ENCODE measurements around the gene SRR.
"Not testable (repeated sequence)": the region's sequence is repeated elsewhere in the genome, so short reads cannot be mapped to it uniquely, and the experiment has no call there.

Gene SRR, protein sequence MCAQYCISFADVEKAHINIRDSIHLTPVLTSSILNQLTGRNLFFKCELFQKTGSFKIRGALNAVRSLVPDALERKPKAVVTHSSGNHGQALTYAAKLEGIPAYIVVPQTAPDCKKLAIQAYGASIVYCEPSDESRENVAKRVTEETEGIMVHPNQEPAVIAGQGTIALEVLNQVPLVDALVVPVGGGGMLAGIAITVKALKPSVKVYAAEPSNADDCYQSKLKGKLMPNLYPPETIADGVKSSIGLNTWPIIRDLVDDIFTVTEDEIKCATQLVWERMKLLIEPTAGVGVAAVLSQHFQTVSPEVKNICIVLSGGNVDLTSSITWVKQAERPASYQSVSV

DNA sequence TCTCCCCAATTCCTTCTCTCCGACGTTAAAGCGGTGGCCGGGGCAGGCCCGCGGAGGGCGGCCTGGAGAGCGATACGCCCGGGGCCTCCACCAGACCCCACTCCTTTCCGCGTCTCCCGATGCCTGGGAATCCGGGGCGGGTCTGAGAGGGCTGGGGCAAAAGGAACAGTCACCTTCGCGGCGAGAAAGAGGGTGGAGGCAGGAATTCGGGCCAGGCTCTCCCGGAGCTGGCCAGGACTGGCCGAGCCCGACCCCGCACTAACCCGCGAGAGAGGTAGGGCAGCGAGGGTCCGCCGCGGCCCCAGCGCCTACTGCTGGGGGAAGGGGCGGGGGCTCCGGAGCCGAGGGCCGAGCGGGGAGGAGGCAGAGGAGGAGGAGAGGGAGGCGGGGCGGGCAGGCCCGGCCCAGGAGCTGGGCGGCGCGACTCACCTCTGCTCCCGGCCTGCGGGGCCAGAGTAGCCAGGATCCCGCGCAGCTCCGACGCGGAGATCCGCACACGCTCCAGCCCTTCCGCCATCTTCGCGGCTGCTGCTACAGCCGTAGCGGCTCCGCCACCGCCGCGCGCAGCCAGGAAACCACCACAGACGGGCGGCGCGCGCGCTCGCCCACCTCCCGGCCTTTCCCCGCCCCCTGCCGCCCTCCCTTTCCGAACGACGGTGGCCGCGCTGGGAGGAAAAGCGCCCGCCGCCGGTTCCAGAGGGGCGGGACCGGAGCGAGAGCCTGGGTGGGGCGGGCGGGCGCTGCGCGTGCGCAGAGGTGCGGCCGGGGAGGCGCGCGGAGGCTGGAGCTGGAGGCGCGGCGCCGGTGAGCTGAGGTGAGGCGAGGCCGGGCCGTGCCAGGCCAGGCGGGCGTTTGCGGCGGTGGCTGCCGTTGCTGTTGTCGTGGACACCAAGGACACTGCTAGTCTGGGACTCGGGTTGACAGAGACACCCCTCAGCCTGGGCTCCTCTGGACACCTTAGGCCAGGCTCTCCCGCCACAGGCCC, at the start of gene SRR, which contains the start of gene SMG6:
Gene SRR, plus strand, starts transcription at position 747 of the 985 bp plus-strand sequence. CDS start 11,611 bp downstream, outside the sequence.
Gene SMG6, minus strand, starts transcription at position 582 of the 985 bp plus-strand sequence. Its CDS starts 65 bp downstream, at position 517.
- DNase-seq (ENCODE audit: low read depth, low spot score) = peak; percentile 95

DNA sequence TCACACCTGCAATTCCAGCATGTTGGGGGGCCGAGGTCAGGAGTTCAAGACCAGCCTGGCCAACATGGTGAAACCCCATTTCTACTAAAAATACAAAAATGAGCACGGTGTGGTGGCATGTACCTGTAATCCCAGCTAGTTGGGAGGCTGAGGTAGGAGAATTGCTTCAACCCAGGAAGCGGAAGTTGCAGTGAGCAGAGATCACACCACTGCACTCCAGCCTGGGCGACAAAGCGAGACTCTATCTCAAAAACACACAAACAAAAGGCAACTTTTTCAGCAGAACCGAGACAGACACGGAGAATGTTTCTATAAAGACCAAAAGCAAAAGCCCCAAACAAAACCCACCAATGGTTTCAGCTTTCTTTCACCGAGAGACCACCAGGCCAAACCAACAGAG, 44.9 kb upstream of the SRR start:
- DNase-seq (ENCODE audit: low read depth, low spot score) = not testable (repeated sequence)

DNA sequence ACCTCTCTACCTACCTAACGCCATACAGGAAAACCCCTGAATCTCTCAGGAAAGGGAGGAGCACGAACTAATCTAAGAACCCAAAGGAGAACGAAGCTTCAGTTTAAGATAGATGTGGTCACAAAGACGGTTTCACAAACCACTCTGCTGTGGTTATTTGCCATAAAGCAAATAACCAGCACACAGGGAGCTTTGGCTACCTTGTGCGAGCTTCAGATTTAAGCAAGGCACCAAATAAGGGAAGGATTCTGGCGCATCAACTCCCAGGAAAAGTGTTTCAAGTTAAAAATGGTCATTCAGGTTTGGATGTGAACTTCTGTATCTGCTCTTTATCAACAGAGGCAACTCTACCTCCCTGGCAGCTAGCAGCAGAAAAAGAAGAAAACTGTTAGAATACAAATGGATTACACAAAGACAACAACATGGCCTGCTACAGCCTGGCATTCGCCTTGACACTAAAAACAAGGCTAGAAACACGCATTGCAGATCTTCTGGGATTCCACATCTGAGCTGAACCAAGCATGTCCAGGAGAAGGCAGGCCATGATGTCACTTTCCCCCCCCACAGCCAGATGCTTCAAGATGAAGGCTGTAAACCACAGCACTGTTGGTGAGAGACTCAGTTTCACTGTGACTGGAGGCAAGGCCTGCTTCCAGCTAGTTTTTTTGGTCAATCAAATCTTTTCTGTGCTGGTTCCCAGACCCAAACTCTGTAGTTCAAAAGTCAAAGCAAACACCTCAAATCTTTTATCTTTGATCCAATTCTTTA, 43.8 kb upstream of the SRR start:
- DNase-seq (ENCODE audit: low read depth, low spot score) = no peak

DNA sequence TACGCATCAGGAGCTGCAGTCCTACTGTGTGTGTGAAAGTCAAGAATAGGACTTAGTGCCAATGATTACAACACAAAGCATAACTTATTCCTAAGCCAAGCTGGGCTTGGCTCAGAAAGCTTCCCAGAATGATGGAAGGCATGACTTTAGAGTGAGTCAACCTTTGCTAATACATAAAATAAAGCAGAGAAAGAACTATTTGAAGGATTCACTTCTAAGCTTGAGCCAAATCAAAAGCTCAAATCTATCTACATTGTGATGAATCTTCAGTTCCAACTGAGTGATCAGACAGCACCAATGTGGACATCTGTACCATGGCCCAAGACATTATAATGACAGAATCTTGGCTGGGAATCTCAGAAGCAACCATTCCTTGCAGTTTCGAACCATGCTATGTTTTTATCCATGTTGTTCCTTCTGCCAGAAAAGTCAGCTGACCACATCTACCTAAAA, 41.6 kb upstream of the SRR start:
- DNase-seq (ENCODE audit: low read depth, low spot score) = no peak

DNA sequence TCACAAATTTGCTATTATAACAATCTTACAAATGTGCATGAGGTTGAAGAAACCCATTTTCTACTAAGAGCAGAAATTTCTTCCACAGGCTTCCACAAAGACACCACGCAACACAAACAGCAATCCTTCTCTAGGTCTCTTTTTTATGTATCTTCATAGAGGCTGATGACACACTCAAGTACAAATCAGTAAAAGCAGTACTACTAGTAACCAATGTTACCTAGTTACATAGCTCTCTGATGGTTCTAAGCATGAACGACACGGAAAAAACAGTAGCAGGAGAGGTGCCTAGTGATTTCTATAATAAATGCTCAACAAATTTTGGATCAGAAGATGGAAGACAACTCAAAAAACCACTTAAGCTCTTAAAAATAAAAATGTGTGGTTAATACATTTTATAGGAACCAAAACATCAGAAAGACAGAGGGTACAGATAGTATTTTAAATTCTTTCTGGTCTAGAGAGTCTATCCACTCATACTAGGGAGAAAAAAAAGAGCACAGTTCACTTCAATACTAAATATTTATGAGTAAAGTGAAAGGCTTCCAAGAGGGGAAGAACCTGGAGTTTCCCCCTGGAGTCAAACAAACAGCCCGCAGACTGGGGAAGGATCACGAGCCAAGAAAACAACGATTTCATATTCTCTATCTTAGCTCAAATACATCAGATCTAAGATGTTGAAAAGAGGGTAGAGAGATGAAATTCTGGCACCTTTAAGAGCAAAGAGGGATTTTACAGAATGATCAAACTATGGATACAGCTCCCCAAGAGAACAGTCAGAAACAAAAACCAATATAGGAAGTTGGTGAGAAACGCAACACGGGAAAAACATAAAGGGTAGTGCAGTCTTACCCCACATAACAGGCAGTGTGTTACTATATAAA, 40.3 kb upstream of the SRR start:
- DNase-seq (ENCODE audit: low read depth, low spot score) = no peak

DNA sequence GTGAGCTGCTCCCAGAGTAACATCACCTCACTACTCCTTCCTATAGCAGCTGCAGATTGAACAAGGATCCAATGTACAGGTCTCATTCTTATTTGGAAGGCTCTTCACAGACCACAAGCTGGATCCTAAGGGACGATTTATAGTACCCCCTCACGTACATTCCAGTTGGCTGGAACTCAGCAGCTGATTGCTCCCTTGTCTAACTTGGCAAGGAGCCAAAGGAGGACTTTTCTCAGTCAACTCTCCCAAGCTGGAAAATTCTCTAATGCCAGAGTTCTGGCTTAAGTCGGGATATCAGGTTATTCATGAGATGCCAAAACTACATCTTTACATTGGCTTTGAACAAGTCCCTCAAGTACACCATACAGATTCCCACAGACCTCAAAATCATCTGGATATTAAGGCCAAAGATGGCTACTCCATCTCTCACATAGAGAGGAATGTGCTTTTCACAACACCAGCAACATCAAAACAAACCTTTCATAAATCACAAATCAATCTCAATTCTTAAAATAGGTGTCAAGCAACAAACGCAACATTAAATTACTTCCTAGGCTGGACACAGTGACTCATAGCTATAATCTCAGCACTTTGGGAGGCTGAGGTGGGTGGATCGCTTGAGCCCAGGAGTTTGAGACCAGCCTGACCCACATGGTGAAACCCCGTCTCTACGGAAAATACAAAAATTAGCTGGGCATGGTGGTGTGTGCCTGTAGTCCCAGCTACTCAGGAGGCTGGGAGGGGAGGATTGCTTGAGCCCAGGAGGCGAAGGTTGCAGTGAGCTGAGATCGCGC, 39.5 kb upstream of the SRR start:
- DNase-seq (ENCODE audit: low read depth, low spot score) = no peak

DNA sequence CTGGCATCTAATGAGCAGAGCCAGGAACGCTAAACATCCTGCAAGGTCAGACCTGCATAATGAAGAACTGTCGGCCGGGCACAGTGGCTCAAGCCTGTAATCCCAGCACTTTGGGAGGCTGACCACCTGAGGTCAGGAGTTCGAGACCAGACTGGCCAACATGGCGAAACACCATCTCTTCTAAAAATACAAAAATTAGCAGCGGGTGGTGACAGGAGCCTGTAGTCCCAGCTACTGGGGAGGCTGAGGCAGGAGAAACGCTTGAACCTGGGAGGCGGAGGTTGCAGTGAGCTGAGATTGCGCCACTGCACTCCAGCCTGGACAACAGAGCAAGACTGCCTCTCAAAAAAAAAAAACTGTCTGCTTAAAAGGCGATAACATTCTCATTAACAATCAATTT, 38.6 kb upstream of the SRR start:
- not testable (repeated sequence) for DNase-seq (ENCODE audit: low read depth, low spot score)

DNA sequence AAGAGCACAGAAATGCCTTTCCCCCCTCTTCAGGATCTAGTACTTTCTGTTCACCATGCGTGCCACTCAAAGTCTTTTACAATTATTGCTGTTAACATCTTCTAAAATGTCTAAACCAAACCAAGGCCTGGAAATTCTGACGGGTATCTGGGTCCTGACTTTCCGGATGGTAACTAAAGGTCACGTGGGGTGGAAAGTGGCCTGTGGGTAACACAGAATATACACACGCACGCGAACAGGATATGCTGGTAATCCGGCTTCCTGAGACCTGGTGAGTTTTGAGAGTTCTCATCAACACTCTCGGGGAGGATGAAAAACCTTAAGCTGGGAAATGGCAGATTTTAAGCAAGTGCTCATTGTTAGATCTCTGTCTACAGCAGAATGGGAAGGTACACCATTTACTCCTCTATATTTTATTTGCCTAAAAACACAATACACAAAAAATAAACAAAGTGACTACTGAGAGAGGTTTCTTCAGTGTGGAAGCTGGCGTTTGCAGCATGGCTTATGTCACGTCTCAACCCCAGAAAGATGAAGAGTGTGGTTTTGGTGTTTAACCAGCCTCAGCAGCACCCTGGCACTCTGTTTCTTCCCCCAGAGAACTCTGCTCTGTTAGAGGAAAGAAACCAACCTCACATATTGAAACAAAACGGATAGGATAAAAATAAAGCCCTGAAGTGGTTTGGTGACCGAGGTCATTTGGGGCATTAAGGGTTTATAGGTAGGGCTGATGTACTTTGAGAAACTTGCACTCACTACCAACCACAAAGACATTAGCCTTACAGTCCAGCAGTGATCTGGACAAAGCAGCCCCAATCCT, 37.5 kb upstream of the SRR start:
- DNase-seq (ENCODE audit: low read depth, low spot score) = no peak

DNA sequence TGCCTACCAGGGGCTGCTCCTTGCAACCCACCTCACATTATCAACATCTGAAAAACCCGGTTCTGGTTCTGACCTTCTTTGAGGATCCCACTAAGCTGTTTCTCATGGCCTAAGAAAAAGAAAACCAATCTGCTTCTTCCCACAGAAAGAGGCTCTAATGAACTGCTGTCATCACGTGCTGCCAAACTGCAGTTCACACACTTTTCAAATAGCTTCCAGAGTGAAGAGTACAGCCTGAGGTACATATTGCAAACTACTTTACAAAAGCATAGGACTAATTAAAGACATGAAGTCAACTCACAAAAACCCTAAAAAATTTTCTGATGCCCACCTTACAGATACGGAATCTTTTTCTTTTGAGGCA, 36.9 kb upstream of the SRR start:
- no peak for DNase-seq (ENCODE audit: low read depth, low spot score)

DNA sequence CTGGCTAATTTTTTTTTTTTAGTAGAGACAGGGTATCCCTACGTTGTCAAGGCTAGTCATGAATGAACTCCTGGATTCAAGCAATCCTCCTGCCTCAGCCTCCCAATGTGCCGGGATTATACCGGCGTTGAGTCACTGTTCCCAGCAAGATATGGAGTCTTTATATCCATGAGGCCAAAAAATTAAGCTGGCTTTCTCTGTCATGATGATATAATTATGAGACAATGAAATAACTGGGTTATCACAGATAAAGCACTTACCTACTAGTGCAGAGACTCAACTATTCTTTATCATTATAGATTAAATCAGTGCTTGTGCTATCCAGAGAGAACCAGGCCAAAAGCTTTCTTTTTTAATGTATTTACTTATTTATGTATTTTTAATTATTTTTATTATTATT, 36.4 kb upstream of the SRR start:
- no peak for DNase-seq (ENCODE audit: low read depth, low spot score)

DNA sequence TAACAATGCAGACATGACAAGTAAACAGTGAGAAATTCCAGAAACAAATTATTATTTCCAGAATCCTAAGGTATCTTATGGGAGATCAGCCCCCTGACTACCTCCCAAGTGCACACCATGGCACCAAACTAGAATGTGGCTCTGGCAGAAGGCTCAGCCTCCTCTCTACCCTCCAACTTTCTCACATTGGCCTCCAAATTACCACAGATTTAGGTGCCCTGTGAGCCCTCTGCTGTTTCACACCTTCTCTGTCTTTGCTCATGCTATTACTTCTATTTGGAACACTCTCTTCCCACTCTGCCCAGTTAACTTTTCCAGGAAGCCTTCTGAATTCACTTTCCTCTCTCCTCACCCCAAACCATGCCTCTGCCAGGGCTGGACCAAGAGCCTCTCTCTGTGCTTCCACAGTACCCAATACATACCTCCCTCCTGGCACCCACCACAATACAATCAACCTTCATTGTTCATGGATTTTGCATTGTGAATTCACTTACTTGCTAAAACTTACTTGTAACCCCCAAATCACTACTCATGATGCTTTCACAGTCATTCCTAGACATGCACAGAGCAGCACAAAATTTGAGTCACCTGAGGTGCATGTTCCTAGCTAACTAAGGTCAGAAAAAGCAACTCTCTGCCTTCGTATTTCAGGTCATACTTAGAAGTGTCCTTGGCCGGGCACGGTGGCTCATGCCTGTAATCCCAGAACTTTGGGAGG, 31.6 kb upstream of the SRR start:
- DNase-seq (ENCODE audit: low read depth, low spot score) = no peak

DNA sequence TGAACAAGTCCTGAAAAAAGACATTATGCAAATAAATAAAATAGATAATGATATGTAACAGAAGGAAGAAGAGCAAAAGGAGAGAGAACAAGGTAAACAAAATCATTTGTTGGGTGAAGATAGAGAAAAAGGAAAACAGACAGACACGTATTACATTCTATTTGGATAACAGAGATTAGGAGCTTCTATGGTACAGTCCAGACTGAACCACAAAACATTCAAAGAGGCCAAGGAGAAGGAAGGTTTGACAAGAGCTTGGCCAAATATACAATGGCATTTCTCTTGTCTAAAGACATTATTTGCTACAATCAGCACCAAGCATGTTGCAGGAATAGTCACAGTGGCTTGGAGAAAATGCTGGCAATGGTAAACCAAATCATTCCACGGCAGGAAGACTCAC, 29.3 kb upstream of the SRR start:
- DNase-seq (ENCODE audit: low read depth, low spot score) = no peak

DNA sequence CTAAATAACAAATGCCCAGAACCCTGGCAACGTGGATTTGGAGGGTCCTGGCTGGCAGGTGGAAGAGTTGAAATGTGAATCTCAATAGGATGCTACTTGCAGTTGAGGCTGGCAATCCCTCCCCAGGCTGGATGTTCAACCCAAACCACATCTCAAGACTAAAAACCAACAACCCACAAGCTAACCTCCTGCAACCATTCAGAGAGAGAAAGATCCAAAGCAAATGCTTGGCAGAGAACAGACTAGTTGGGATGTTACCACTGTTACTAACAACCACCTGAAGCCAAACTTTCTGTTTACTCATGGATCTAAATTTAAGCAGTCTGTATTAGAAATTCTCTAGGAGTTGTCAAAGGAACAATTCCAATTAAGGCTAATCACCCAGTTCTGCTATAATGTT, 28.0 kb upstream of the SRR start:
- no peak for DNase-seq (ENCODE audit: low read depth, low spot score)

DNA sequence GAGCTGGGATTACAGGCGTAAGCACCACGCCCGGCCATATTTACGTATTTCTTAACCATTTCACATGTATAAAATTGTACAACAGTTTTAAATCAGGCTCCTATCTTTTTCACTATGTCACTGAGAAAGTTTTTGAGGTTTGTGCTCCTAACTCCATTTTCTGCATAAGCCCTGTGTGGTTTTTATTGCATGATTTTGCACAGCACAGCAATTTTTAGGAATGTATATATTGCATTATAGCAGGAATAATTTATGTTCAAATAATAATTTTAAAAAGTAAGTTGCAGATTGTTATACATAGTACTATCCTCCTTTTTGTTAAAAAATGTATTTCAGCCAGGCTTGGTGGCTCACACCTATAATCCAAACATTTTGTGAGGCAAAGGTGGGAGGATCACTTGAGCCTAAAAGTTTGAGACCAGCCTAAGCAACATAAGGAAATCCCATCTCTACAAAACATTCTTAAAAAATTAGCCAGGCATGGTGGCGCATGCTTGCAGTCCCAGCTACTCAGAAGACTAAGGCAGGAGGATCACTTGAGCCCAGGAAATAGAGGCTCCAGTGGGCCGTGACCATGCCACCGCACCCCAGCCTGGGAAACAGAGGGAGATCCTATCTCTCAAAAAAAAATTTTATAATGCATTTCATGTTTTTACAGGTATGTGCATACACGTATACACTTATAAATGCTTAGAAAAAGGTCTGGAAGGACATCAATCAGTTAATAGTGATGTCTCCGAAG, 26.1 kb upstream of the SRR start:
- no peak for DNase-seq (ENCODE audit: low read depth, low spot score)

DNA sequence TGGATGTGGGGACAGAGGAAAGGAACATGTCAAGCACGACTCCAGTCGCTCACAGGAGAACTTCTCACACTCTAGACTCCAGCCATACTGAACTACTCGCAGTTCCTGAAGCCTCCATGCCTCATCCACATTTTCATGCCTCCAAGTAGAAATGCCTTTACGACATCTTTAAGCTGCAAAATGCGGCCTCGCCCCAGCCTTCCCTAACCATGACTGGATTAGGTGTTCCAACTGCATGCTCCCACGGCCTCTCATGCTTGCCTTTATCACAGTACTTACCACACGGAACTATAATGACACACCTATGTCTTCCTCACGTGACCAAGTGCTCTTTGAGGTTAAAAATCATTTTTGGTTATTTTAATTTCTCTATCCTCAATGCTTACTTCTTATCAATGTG, 24.0 kb upstream of the SRR start:
- no peak for DNase-seq (ENCODE audit: low read depth, low spot score)

DNA sequence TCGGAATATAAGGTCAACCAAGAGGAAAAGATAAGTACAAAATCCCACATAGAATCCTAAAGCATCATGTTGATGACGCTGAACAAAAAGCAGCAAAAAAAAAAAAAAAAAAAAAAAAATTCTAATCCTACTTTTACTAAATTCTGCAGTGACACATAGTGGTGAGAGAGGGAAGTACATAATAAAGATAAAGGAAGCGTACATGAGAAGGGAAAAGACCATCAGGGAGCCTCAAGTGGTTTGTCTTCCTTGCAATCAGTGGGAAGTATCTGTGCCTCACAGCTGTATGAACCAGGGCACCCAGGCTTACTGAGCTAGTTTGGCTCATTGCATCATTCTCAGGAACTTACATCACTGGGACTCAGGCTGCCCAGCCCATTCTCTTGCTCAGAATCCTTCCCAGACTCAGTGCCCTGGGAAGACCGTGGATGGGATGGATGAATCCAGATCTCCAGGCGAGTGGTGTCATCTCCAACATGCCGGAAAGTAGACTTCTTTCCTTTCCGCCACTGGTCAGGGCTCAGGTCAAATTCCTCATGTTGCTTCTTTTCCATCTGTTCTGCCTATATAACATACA, 21.4 kb upstream of the SRR start:
- peak; percentile 30 for DNase-seq (ENCODE audit: low read depth, low spot score)

DNA sequence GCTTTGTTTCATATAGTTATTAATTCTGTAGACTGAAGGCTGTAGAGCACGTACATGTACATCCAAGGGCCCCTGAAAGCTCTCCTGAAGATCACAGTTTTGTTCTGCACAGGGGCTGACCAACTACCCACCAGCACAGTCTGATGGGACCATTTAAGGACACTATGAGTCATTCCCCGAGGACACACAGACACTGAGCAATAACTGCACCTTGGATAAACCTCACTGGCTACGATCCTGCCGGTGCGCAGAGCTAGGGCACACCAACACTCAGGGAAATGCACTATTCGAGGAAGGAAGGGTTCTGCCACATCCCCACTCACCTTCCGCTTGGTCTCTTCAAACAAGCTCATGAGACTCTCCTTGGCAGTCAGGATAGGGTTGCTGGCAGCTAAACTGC, 20.4 kb upstream of the SRR start:
- DNase-seq (ENCODE audit: low read depth, low spot score) = no peak

All from ELF-1 (cell line).